ENCODE data around the gene RNF19B. TPM values are rescaled to one million over a fixed set of nuclear protein-coding genes. Genes with fewer than 3 reads are reported as not detected.
A peak's percentile ranks its signal among the peaks of the same experiment; 100 is the strongest.

RNF19B gene
- total RNA-seq, 1 donor from 2014 or later: 33.2 TPM

GRCh38 chr1:32903991-32904785 is 60.4 kb downstream of the RNF19B start:
- H3K4me3 ChIP-seq (ENCODE audit: low read depth, low read length): no peak overlapping the region
- DNase-seq (ENCODE audit: low read depth): no peak
- TF ChIP-seq CTCF (conservative IDR thresholded peaks at IDR 0.05; ENCODE audit: low read depth, low read length): no peak

- no peak overlapping the region for H3K4me3 ChIP-seq (ENCODE audit: low read depth, low read length)
- DNase-seq (ENCODE audit: low read depth): no peak
- no peak for TF ChIP-seq CTCF (conservative IDR thresholded peaks at IDR 0.05; ENCODE audit: low read depth, low read length)
Measured at GRCh38 chr1:32902535-32902920, 62.1 kb downstream of the RNF19B start.

GRCh38 chr1:32901823-32902534 is 62.6 kb downstream of the RNF19B start:
- peak overlapping the region; percentile 76 for H3K4me3 ChIP-seq (ENCODE audit: low read depth, low read length)
- DNase-seq (ENCODE audit: low read depth): no peak
- TF ChIP-seq CTCF (conservative IDR thresholded peaks at IDR 0.05; ENCODE audit: low read depth, low read length): no peak

GRCh38 chr1:32900956-32901822 is 63.4 kb downstream of the RNF19B start, which contains the start of gene TMEM54:
Gene TMEM54, minus strand, starts transcription at chr1:32901389. Its CDS starts 151 bp downstream, at chr1:32901238.
- no peak for TF ChIP-seq CTCF (conservative IDR thresholded peaks at IDR 0.05; ENCODE audit: low read depth, low read length)
- peak within 1 kb of the TSS; percentile 76 for H3K4me3 ChIP-seq (ENCODE audit: low read depth, low read length)
- no peak for DNase-seq (ENCODE audit: low read depth)

GRCh38 chr1:32900371-32900955 is 64.1 kb downstream of the RNF19B start:
- TF ChIP-seq CTCF (conservative IDR thresholded peaks at IDR 0.05; ENCODE audit: low read depth, low read length): no peak
- DNase-seq (ENCODE audit: low read depth): no peak
- H3K4me3 ChIP-seq (ENCODE audit: low read depth, low read length): peak overlapping the region; percentile 76

GRCh38 chr1:32899586-32900296 is 64.9 kb downstream of the RNF19B start:
- no peak for DNase-seq (ENCODE audit: low read depth)
- H3K4me3 ChIP-seq (ENCODE audit: low read depth, low read length): no peak overlapping the region
- TF ChIP-seq CTCF (conservative IDR thresholded peaks at IDR 0.05; ENCODE audit: low read depth, low read length): no peak
